GM12878 (cell line): Measurements from ENCODE around the gene BLOC1S3. TPM values are rescaled to one million over a fixed set of nuclear protein-coding genes. Genes with fewer than 3 reads are reported as not detected.

Experiments
- ATF7 ChIP-seq: fragments of 450-650 bp; IDR thresholded peaks from 2 replicates; pipeline ENCODE4 v1.6.1; 2016; ENCODE audit warnings: low read depth, mild to moderate bottlenecking
- DPF2 ChIP-seq: fragments of 450-650 bp; IDR thresholded peaks from 2 replicates; pipeline ENCODE4 v1.6.1; 2017; ENCODE audit warnings: mild to moderate bottlenecking
- JUNB ChIP-seq: IDR thresholded peaks from 2 replicates; pipeline ENCODE4 v1.6.1; 2016; ENCODE audit warnings: antibody characterized with exemption, mild to moderate bottlenecking
- KLF5 ChIP-seq: fragments of 450-650 bp; IDR thresholded peaks from 2 replicates; pipeline ENCODE4 v1.6.1; 2014; ENCODE audit warnings: mild to moderate bottlenecking; ENCODE audit not compliant: partially characterized antibody
- MLLT1 ChIP-seq: fragments of 450-650 bp; IDR thresholded peaks from 2 replicates; pipeline ENCODE4 v1.6.1; 2016; ENCODE audit warnings: mild to moderate bottlenecking
- NKRF ChIP-seq: fragments of 450-650 bp; conservative IDR thresholded peaks from 2 replicates; pipeline ENCODE4 v1.6.1; 2017; ENCODE audit warnings: mild to moderate bottlenecking, moderate library complexity
- REST ChIP-seq: IDR thresholded peaks from 2 replicates; pipeline ENCODE4 v1.6.1; 2012; ENCODE audit warnings: mild to moderate bottlenecking, low read depth, low read length
- YBX1 ChIP-seq: fragments of 450-650 bp; IDR thresholded peaks from 2 replicates; pipeline ENCODE4 v1.6.1; 2016; ENCODE audit warnings: antibody characterized with exemption
- ZNF217 ChIP-seq: fragments of 450-650 bp; IDR thresholded peaks from 2 replicates; pipeline ENCODE4 v1.6.1; 2017; ENCODE audit warnings: antibody characterized with exemption, mild to moderate bottlenecking
- polyA plus RNA-seq, 11 experiments: library from polyadenylated mRNA; depleted of rRNA in 4 of 11; unstranded in 6 of 11; stranded (reverse) in 5 of 11; fragments of >200 nt; fragmentation: Nextera tagmentation in 4 of 11; fragmentation: Illumina TruSeq in 1 of 11; extraction: Ambion mirVana in 4 of 11; extraction: Trizol in 1 of 11; gene quantifications; 1 replicate in 1 of 11; 2 replicates in 10 of 11; pipeline versions ENCODE4 v1.2.1 to v1.2.3, GENCODE V29; 2011 to 2016; ENCODE audit warnings: inconsistent platforms in 2 of 11, missing spikeins in 2 of 11, low read depth in 1 of 11
- total RNA-seq, 4 experiments: library from RNA; depleted of rRNA in 3 of 4; stranded (reverse); fragments of >200 nt in 3 of 4; fragmentation: Illumina TruSeq in 1 of 4; extraction: Trizol in 1 of 4; gene quantifications; 2 replicates each; pipeline versions ENCODE4 v1.2.1 to v1.2.3, GENCODE V29; 2013 to 2021

The BLOC1S3 gene
- total and polyA plus RNA-seq, 10 of the 15 experiments (the other 5 are each of a cell fraction or from before 2014, with no cell fraction given) = 3.6 to 18.3 (median 10.4) TPM

- TF ChIP-seq DPF2 (no peak), ZNF217 (no peak), KLF5 (no peak), REST (no peak), YBX1 (no peak), ATF7 (no peak), NKRF (no peak), JUNB (no peak), MLLT1 (no peak)
- TF ChIP-seq, all 136 proteins: peak for 0
Observed at GRCh38 chr19:45159210-45159970, 19.2 kb upstream of the BLOC1S3 start (continued).
